Stimulated activated CD8-positive, alpha-beta memory T cell treated with anti-CD3 and anti-CD28 coated beads, Interleukin-7, amount 100 ng/mL, for 4 hours (primary cell): ENCODE measurements around the gene CFAP92.

Experiments used
- DNase-seq, 2 donors: peaks; one replicate each; pipeline ENCODE4 v3.0.0-alpha.2; 2020; ENCODE audit warnings: low read depth in 2 of 2

CFAP92 gene

DNA sequence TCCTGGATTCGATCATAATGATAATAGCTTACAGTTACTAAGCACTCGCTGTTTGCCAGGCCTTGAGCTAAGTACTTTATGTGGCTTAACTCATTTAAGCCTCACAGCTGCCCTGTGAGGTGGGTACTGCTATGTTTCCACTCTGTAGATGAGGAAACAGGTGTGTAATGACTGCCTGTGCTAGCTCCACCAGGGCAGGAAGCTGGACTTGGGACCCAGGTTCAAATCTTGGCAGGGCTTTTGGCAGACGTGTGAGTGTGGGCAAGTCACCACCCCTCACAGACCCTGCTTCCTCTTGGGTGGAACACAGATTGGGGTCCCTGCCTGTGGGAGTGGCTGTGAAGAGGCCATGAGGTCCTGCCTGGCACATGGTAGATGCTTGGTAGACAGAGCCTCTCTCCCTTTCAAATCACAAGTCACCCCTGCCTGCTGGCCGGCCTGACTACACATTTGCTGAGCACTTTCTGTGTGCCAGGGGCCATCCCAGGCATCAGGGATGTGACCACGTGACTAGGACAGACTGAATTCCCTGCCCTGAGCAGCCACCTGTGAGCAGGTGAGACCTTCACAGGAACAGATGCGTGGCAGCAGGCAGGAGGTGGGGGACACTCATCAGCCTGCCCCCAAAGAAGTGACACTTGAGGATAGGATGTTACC is 10.9 kb upstream of the CFAP92 start:
- DNase-seq = no peak

DNA sequence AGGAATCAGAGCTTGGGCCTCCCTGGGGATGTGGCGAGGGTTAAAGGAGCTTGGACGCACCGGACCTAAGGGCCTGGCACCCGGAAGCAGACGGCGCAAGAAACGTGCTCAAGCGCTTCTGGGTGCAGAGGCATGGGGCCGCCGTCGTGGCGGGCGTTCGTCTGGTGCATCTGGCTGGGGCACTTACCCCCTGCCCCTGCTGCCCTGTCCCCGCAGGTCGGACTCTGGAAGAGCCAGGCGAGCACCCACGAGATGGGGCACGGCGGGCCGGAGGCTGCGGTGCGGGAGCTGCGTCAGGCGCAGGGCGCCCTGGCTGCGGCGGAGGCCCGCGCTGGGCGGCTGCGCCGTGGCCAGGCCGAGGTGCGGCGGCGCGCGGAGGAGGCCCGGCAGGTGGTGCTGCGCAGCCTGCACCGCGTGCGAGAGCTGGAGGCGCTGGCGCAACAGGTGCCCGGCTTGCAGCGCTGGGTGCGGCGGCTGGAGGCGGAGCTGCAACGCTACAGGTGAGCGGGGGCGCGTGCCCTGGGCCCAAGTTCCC is 9.8 kb upstream of the CFAP92 start:
- DNase-seq = peak in 1 of 2 donors; percentile 43

DNA sequence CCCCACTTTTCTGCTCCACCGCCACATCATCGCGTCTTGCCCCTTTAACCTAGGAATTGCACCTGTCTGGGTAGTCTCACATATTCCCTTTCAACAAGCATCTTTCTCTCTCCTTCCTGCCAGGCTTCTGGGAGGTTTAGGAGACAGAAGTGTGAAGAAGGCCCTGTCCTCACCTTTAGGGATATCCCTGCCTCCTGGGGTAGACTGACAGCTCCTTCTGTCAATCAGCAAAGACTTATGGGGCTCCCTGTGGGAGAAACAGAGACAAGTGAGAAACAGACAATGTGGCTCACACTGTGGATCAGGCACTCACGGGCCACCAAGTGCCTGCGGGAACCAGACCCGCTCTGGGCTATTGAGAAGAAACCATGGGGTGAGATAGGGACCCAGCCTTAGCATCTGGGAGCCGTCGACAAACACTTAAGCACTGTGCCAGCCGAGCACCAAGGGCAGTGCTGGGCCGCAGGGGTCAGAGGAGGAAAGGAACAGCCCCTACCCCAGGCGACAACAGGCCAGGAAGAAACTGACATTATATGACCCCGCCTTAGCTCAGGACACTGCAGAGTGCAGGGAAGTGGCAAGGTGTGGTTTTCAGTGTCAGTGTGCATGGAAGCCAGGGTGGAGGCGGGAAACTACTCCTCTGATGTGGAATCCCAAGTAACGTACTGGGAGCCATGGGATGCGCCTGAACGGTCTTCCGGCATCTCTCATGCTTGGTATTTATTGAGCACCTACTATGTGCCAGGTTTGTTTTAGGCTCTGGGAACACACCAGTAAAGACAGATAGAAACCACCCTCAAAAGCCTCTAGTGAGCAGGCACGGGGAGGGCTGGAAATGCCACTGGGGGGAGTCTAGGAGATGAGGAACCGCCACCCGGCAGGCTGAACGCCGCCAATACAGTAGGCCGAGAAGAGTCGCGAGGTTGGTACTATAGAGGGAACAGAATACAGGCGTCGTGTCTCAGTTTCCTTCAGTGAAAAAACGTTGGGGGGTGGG is 9.0 kb upstream of the CFAP92 start:
- no peak for DNase-seq

DNA sequence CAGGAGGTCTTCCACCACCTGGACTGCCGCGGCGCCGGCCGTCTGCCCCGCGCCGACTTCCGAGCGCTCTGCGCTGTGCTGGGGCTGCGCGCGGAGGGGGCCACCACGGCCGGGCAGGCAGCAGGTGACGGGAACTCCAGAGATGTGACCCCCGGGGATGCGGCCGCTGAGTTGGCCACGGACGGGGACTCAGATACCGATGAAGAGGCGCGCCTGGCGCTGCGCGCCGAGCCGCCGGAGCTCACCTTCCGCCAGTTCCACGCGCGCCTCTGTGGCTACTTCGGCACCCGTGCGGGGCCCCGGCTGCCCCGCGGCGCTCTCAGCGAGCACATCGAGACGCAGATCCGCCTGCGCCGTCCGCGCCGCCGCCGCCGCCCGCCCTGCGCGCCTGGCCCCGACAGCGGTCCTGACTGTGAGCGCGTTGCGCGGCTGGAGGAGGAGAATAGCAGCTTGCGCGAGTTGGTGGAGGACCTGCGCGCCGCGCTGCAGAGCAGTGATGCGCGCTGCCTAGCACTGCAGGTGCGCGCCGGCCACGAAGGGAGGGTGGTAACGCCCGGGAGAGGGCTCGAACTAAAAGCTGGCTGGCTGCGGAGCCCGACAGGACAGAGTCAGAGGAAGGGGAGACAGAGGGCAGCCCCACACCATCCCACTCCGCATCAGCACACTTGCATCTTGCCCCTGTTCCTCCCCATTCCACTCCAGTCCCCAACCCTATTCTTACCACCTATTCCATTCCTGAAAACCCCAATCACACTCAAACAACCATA is 8.1 kb upstream of the CFAP92 start:
- no peak for DNase-seq

DNA sequence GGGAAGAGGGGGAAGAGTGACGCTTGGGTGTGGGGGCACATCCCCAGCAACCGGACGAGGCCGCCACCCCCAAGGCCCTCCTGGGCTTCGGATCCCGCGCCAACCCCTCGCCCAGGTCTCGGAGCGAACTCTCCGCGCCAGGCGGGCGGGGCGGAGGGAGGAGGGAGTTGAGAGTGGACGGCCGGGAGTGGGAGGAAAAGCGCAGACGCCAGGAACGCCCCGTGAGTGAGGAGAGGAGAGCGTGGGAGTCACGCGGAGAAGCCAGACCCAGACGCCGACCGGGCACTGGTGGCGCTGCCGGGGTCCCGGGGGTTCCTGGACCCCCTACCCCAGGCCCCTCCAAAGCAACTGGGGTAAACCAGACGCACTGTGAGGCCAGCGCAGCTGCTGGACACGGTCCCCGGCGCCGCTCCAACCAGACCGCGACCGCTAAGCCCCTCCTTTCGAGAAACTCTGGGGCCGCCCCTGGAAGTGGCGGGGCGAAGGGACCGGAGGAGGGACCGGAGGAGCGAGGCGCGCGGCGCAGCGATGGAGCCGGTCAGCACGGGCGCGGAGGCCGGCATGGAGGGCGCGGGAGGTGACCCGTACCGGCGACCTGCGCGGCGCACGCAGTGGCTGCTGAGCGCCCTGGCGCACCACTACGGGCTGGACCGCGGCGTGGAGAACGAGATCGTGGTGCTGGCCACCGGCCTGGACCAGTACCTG is 7.4 kb upstream of the CFAP92 start, which contains the start of gene EFCC1:
EFCC1 (plus strand) TSS at position 204 of the 705 bp plus-strand sequence; CDS start at position 529, 325 bp downstream.
- DNase-seq = no peak

DNA sequence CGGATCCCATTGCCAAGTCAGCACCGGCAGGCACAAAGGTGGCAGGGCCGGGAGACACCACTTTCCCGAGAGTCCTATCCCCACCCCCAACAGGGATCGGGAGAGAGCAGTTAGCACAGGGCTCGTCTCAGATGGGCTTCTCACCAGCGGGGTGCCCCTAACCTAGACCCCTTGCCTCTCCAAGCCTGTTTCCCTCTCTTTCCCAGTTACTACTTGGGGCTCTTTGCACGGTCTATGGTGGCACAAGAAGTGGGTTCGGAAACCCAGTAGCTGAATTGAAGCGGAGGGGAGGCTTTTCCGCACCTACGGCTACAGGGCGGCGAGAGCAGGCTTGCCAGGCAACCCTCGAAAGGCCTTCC is 6.8 kb upstream of the CFAP92 start:
- DNase-seq = no peak

DNA sequence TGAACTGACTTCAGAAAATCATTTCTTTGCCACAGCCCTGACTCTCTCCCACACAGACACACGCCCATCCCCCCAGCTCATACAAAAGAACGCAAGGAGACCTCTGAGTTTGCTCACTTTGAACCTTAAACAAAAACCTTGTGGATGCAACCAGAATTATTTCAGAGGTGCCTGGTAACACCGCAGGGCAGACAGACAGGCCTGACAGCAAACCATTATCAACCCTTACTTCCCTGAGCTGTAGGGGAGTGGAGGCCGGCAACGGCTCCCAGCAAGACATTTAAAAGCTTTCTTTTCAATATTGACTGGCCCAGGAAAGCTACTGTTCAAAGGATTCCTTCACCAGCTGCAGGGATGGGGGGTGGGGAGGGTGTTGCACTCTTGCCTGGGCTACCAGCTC is 5.2 kb upstream of the CFAP92 start:
- DNase-seq = no peak

DNA sequence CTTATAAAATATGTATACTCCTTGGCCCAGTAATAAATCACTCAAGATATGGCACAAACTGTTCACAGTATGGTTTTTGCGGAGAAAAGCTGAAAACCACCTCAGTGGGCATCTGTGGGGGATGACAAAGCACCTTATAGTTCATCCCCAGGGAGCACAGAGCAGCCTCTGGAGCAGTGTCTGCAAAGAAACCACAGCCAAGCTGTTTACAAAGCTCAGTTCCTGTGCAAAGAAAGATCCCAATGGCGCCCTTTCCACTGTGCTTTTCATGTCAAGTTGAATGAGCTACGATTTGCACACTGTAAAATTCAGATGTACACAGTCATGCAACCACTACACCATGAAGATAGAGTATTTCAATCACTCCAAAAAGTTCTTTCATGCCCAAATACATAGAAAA is 4.7 kb upstream of the CFAP92 start:
- DNase-seq = no peak

DNA sequence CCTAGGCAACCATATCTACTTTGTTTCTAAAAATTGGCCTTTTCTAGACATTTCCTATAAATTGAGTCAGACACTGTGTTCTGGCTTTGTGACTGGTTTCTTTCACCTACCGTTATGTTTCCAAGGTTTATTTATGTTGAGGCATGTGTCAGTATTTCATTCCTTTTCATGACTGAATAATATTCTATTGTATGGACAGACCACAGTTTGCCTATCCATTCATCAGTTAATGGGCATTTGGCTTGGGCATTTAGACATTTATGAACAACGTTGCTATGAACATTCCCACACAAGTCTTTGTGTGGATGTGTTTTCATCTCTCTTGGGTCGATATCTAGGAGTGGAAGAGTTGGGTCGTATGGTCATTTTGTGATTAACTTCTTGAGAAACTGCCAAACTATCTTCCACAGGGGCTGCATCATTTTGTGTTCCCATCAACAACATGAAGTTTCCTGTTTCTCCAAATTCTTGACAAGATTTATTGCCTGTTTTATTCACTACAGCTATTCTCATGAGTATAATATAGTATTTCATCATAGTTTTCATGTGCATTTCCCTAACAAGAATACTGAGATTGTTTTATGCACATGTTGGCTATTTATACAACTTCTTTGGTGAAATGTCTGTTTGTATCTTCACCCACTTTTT is 3.7 kb upstream of the CFAP92 start:
- no peak for DNase-seq

DNA sequence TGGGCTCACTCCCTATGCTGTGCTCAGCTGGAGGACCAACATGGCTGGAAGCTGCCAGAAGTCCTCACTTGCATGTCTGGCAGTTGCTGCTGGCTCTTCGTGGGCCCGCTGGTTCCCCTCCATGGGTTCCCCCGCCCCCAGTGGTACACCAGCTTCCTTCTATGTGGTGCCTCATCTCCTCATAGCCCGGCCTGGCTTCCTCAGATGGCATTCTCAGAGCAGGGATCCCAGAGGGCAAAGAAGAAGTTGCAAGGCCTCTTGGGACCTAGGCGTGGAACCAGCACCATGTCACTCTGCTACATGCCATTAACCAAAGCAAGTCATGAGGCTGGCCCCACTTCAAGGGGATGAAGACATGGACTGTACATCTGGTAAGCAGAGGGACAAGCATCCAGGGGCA is 2.9 kb upstream of the CFAP92 start:
- no peak for DNase-seq

DNA sequence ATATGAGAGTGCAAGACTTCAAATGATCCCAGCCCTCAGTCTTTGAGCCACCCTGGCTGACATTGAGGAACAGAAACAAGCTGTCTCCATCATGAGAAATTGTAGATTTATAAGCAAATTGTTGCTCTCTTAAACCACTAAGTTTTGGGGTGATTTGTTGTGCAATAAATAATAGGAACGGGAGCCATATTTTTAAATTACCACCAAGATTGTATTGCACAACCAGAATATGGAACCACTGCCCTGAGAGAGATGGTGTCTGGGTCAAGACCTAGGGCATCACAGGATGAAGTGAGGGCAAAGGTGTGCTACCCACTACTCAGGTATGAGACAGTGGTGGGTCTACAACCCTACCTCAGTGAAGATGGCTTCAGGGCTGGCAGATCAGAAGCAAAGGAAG is 2.3 kb upstream of the CFAP92 start:
- DNase-seq = no peak

DNA sequence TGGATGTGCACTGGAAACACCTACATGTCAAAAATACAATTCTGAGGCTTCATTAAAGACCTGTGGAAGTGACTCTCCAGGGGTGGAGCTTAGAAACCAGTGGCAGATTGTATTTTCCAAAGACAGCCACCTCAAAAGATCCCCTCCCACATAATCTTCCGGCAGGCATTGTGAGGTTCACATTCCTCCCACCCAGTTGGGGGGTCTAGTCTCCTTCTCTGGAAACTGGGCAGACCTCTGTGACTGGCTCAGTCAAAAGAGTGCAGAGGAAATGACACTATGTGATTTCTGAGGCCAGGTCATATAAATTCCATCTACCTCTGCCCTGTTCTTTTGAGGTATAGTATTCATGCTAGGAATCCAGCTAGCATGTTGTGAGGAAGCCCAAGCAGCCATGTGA is 1.9 kb upstream of the CFAP92 start:
- DNase-seq = no peak

DNA sequence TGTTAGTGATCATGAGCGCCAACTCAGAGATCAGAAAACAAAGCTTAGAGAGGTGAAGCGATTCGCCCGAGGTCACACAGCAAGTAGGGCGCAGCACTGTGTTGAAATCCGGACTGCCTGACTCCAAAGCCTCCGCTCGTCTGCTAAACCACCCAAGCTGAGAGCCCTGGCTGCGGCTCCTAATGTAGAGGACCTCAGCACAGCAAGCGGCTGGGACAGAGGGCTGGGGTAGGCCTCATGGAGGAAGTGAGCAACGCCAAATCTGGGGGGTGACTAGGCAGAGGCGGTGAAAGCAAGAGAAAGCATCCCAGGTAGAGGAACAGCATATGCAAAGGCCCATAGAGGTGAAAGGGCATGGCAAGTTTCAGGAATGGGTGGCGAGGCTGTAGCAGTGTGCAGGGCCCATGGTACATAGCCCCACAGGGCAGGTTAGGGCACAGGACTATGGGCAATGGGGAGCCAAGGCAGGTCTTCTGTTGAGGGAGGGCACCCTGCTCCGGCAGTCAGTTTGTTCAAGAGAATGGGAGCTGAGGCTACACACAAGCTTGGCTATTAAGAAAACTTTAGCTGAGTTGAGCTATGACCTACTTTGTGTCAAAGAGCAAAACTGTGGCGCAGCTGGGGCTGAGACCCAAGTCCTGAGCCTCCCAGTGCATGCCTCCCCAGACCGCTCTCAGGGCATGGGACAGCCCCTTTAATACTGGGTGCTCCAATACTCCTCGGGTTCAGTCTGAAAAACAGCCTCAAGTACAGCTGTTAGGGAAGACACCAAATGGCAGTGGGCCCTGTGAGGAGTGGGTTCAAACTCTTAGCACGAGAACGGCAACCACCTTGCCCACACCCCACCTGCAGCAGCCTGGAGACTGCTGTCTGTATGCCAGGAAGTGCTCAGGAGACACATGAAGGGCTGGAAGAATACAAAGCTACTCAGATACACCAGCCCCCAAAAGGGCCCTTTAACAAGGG is 988 bp upstream of the CFAP92 start:
- DNase-seq = no peak

DNA sequence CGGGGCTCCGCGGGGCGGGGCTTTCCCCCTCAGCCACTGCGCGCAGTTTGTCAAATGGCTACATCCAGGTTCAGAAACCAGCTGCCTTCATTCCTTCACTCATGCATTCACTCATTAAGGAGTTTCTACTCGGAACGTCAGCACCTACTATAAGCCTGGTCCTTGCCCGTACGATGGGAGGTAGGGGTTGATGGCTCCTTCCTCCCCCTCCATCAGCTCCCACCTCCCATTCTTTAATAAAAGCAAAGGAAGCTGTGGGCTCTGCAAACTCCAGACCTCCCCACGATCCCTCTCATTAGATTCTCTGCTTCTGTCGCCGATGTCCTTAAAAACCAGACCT is 267 bp upstream of the CFAP92 start:
- DNase-seq = no peak

DNA sequence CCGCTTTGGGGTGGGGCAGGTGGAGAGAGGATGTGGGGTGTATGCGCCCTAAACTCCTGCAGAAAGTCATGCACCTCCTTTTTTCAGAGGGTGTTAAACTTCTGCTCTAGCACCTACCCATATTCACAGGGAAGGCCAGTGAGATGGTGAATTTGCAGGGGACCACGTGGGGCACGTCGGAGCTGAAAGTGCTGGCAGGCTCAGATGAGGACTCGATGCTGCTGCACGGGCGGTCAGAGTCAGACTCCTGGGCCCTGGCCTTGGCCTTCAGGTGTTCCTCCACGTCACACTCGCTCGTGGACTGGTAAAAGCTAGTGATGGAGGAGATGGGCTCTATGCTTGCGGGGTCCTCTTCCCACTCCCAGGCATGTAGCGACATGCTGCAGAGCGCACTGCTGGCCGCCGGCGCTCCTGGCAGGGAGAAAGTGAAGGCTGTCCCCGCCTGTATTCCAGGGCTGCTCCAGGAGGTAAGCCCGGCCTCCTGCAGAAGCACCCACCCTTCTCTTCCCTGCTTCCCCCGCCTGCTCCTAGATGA is 883 bp downstream of the CFAP92 start:
- DNase-seq = no peak

DNA sequence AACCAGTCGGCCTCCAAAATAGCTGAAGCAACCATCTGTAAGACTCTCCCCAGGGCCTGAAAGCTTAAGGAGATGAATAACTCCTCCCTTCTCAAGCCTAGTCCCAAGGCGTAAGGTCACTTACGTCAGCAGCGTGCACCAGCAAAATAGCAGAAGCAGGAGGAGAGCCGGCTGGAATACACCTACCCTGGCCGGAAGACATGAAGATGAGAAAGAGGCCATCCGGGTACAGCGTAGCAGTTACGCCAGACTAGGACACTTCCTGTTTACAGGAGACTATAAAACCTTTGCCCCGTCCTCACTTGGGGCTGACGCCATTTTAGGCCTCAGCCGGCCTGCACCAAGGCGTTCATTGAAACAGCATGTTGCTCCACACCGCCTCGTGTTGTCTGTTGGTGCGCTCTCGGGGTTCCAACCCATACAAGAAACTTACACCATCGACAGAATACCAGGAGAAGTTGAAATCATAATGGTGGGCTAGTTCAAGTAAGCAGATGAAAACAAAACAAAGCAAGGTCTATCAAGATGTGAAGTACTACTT is 2.5 kb downstream of the CFAP92 start:
- no peak for DNase-seq

DNA sequence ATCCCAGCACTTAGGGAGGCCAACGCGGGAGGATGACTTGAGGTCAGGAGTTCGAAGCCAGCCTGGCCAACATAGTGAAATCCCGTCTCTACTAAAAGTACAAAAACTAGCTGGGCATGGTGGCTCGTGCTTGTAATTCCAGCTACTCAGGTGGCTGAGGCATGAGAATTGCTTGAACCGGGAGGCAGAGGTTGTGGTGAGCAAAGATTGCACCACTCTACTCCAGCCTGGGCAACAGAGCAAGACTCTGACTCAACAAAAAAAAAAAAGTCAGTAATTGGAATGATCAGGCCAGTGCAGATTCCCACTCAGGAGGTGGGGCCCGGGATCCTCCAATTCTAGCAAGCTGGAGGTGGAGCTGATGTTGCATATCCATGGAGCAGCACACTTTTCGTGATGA is 5.6 kb downstream of the CFAP92 start:
- DNase-seq = no peak

DNA sequence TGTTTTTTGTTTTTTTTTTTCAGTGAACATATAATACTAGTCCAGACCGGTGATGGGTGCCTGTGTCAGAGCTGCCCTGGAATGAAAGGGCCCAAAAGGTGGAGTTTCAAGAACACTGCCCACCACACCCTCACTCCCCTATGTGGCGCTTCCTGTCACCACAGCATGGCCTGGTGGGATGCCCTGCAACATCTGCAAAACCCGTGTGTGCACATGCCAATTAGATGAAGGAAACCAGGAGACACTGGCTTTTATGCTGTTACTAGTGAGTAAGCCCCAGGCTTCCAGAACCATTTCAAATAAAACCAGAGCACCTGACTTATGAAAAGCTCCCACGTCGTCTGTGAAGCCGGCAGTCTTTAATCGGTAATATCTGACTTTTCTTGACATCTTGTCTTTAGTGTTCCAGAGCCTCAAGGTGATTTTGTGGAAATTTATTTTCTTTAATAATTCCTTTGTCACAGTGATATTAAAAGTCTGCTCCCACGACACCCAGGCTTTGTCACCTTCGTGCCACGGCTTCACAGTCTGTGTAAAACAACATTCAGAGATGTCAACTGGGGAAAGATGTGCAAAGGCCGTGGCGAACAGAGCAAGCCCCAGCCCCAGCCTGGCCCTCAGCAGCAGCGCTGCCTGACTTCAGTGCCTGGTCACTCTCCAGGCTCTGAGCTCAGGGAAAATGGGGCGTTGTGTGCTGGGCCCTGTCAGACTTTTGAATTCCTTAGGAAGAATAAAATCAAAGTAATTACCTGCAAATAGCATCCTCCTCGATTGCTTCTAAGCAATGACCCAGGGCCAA is 6.4 kb downstream of the CFAP92 start:
- no peak for DNase-seq
